ENCODE measurements around the gene PRR19. TPM values are rescaled to one million over a fixed set of nuclear protein-coding genes. Genes with fewer than 3 reads are reported as not detected.
A peak's percentile ranks its signal among the peaks of the same experiment; 100 is the strongest.

PRR19 gene
- total and polyA plus RNA-seq, 8 donors: 0.68 to 0.98 TPM; not detected in 6

DNA sequence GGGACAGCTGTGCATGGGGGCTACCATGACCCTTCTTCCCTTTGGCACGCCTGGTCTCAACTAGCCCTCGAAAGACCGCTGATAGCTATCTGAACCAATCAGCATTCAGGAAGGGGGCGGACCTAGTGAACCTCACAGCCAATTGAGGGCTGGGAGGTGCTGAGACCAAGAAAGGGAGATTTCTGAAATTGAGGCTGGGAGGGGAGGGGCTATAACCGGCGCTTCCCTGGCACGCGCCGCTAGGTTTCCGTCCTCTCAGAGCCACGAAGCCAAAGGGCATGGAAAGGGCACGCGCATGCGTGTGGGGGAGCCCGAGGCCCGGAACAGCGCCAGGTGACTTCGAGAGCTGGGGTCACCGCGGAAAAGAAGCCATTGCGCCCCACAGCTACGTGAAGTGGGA is 4.7 kb downstream of the PRR19 start:
- intact Hi-C loops (cut with DNase I; ENCODE audit: low total_unique reads): no loop called here
- no peak for DNase-seq
- TF ChIP-seq, protein P1, sequence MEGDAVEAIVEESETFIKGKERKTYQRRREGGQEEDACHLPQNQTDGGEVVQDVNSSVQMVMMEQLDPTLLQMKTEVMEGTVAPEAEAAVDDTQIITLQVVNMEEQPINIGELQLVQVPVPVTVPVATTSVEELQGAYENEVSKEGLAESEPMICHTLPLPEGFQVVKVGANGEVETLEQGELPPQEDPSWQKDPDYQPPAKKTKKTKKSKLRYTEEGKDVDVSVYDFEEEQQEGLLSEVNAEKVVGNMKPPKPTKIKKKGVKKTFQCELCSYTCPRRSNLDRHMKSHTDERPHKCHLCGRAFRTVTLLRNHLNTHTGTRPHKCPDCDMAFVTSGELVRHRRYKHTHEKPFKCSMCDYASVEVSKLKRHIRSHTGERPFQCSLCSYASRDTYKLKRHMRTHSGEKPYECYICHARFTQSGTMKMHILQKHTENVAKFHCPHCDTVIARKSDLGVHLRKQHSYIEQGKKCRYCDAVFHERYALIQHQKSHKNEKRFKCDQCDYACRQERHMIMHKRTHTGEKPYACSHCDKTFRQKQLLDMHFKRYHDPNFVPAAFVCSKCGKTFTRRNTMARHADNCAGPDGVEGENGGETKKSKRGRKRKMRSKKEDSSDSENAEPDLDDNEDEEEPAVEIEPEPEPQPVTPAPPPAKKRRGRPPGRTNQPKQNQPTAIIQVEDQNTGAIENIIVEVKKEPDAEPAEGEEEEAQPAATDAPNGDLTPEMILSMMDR (IDR thresholded peaks at IDR 0.05): no peak
- no peak for TF ChIP-seq POLR2AphosphoS5 (IDR thresholded peaks at IDR 0.05)
- TF ChIP-seq EP300 (IDR thresholded peaks at IDR 0.05): no peak
- TF ChIP-seq POLR2A (IDR thresholded peaks at IDR 0.05): no peak
- Histone ChIP-seq H3K27ac (no peak overlapping the region), H3K27me3 (peaks cover 0 to 16% (median 0%) of the 10 kb centered on the region in 3 donors), H3K9me3 (no peaks in the 10 kb centered on the region), H3K36me3 (no peaks in the 10 kb centered on the region), H3K4me1 (peaks cover 4 to 24% (median 15%) of the 10 kb centered on the region in 4 donors), H3K4me3 (no peak overlapping the region)
- WGBS, 5 donors: 85 to 90% (median 88%) methylated on average over 22 of the region's 22 CpGs

DNA sequence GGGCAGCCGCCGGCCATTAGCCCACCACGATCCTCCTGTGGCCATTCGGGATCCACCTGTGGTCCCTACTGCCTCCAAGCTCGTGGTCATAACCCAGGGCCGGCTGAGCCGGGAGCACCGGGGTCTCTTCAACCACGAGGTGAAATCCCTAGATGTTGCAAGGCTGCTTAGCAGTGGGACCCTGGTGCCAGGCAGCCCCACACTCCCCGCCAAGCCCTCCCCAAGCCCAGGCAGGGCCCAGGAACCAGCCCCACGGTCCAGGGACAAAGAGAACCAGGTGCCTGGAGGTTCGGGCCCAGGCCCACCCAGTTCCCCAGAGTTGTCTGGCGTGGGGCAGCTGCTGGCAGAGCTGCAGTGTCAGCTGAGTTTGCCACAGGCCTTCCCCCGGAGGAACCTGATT is 7.8 kb downstream of the PRR19 start:
- no peak for DNase-seq
- TF ChIP-seq POLR2AphosphoS5 (IDR thresholded peaks at IDR 0.05) (no peak), POLR2A (IDR thresholded peaks at IDR 0.05) (no peak), EP300 (IDR thresholded peaks at IDR 0.05) (no peak)
- TF ChIP-seq, protein P1 (IDR thresholded peaks at IDR 0.05): no peak
- Histone ChIP-seq H3K4me3 (no peak overlapping the region), H3K4me1 (peaks cover 13 to 16% (median 15%) of the 10 kb centered on the region in 4 donors), H3K27ac (no peak overlapping the region), H3K36me3 (no peaks in the 10 kb centered on the region), H3K27me3 (peaks cover 2 to 47% (median 23%) of the 10 kb centered on the region in 3 donors), H3K9me3 (no peaks in the 10 kb centered on the region)
- intact Hi-C loops (cut with DNase I; ENCODE audit: low total_unique reads): no loop called here
- 89 to 93% (median 91%) methylated on average over 8 to 14 of the region's 14 CpGs for WGBS, 5 donors

DNA sequence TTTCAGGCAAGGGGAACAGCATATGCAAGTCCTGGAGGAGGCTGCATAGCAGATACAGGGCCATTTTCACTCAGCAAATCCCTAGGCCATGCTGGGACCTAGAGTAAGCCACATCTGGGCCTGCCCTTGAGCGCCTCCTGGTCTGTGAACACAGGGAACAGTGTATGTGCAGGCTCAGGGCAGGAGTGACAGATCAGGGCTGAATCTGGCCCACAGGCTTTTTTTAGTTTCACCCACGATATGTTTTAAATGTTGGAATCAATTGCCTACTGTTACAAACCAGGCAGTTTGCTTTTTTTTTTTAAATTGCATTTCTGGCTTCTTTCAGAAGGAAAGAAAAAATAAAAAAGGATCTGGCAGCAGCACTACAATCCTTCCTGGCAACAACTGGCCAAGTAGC is 9.7 kb downstream of the PRR19 start:
- intact Hi-C loops (cut with DNase I; ENCODE audit: low total_unique reads): no loop called here
- Histone ChIP-seq H3K4me1 (peaks cover 13 to 19% (median 17%) of the 10 kb centered on the region in 4 donors), H3K4me3 (no peak overlapping the region), H3K27ac (no peak overlapping the region), H3K27me3 (peaks cover 2 to 66% (median 27%) of the 10 kb centered on the region in 3 donors), H3K36me3 (no peaks in the 10 kb centered on the region), H3K9me3 (no peaks in the 10 kb centered on the region)
- TF ChIP-seq, protein P1 (IDR thresholded peaks at IDR 0.05): no peak
- no peak for TF ChIP-seq POLR2A (IDR thresholded peaks at IDR 0.05)
- no peak for TF ChIP-seq POLR2AphosphoS5 (IDR thresholded peaks at IDR 0.05)
- no peak for TF ChIP-seq EP300 (IDR thresholded peaks at IDR 0.05)
- 55 to 84% (median 69%) methylated on average over 2 of the region's 2 CpGs for WGBS, 5 donors
- DNase-seq: peak in 1 of 2 donors; percentile 43

DNA sequence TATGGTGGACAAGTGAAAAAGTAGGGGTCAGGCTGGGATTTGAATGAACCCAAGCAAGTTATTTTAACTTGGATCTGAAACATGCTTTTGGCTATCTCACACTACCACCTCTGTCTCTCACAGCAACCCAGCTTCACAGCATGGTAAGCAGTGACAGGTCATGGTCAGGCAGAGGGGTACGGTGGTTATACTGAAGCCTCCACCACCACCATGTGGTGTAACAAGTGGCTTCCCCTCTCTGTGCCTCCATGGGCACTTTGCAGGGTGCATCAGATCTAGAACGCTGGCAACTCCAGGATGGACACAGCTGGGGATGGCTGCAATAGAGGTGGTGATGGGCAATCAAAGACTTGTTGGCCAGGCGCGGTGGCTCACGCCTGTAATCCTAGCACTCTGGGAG is 10.4 kb downstream of the PRR19 start:
- Histone ChIP-seq H3K4me1 (peaks cover 13 to 23% (median 18%) of the 10 kb centered on the region in 4 donors), H3K4me3 (no peak overlapping the region), H3K27ac (no peak overlapping the region), H3K27me3 (peaks cover 2 to 66% (median 27%) of the 10 kb centered on the region in 3 donors), H3K9me3 (no peaks in the 10 kb centered on the region), H3K36me3 (no peaks in the 10 kb centered on the region)
- TF ChIP-seq POLR2A (IDR thresholded peaks at IDR 0.05) (no peak), EP300 (IDR thresholded peaks at IDR 0.05) (no peak), POLR2AphosphoS5 (IDR thresholded peaks at IDR 0.05) (no peak)
- TF ChIP-seq, protein P1 (IDR thresholded peaks at IDR 0.05): no peak
- no peak for DNase-seq
- WGBS, 5 donors: 79 to 85% (median 82%) methylated on average over 4 to 5 of the region's 5 CpGs
- intact Hi-C loops (cut with DNase I; ENCODE audit: low total_unique reads): no loop called here

Data from stomach (tissue), 9 donors.